MM.1S (cell line): ENCODE data around the gene ZNF41.

ENCODE experiments used
- DNase-seq: peaks from one replicate; pipeline ENCODE4 v3.0.0-alpha.2; 2015
- H2AFZ ChIP-seq: fragments of 300-600 bp; sonication (generic); 2 replicates; pipeline ENCODE4 v1.6.0; 2016; ENCODE audit warnings: antibody characterized with exemption, low read length
- H3F3A ChIP-seq: fragments of 300-600 bp; sonication (generic); 2 replicates; pipeline ENCODE4 v1.6.1; 2016; ENCODE audit warnings: mild to moderate bottlenecking, antibody characterized with exemption, low read length, moderate library complexity, mixed read lengths; ENCODE audit not compliant: insufficient read depth
- H3K27ac ChIP-seq: fragments of 300-600 bp; sonication (generic); 2 replicates; pipeline ENCODE4 v1.5.1; 2016; ENCODE audit warnings: mild to moderate bottlenecking, low read length
- H3K27me3 ChIP-seq: fragments of 300-600 bp; sonication (generic); replicated peaks from 2 replicates; pipeline ENCODE4 v1.6.0; 2016; ENCODE audit warnings: low read length; ENCODE audit not compliant: insufficient read depth
- H3K36me3 ChIP-seq: fragments of 300-600 bp; sonication (generic); replicated peaks from 2 replicates; pipeline ENCODE4 v1.6.1; 2016; ENCODE audit warnings: mild to moderate bottlenecking, low read length, mixed read lengths; ENCODE audit not compliant: insufficient read depth
- H3K4me1 ChIP-seq: fragments of 300-600 bp; sonication (generic); 2 replicates; pipeline ENCODE4 v1.6.1; 2016; ENCODE audit warnings: low read length, mixed read lengths
- H3K4me2 ChIP-seq: fragments of 300-600 bp; sonication (generic); 2 replicates; pipeline ENCODE4 v1.6.0; 2016; ENCODE audit warnings: low read depth, low read length
- H3K4me3 ChIP-seq: fragments of 300-600 bp; sonication (generic); 2 replicates; pipeline ENCODE4 v1.5.1; 2016; ENCODE audit warnings: low read length, mixed read lengths
- H3K79me2 ChIP-seq: fragments of 300-600 bp; sonication (generic); 2 replicates; pipeline ENCODE4 v1.6.1; 2016; ENCODE audit warnings: mixed run types, low read length, mixed read lengths
- H3K9ac ChIP-seq: fragments of 300-600 bp; sonication (generic); 2 replicates; pipeline ENCODE4 v1.6.1; 2016; ENCODE audit warnings: low read length, mixed read lengths
- H3K9me2 ChIP-seq: fragments of 300-600 bp; sonication (generic); replicated peaks from 2 replicates; pipeline ENCODE4 v1.6.1; 2016; ENCODE audit warnings: mild to moderate bottlenecking, low read length, mixed read lengths; ENCODE audit not compliant: insufficient read depth
- H3K9me3 ChIP-seq: fragments of 300-600 bp; sonication (generic); replicated peaks from 2 replicates; pipeline ENCODE4 v1.6.1; 2016; ENCODE audit warnings: mild to moderate bottlenecking, low read length, mixed read lengths; ENCODE audit not compliant: insufficient read depth
- H4K20me1 ChIP-seq: fragments of 300-600 bp; sonication (generic); 2 replicates; pipeline ENCODE4 v1.6.1; 2016; ENCODE audit warnings: mild to moderate bottlenecking, low read length, moderate library complexity, mixed read lengths; ENCODE audit not compliant: insufficient read depth
- EZH2 ChIP-seq: fragments of 300-600 bp; sonication (generic); optimal IDR thresholded peaks from 2 replicates; pipeline ENCODE3; 2017; ENCODE audit warnings: low read depth, mild to moderate bottlenecking, antibody characterized with exemption, low read length, mixed read lengths
- EZH2phosphoT487 ChIP-seq: fragments of 300-600 bp; sonication (generic); IDR thresholded peaks from 2 replicates; pipeline ENCODE4 v1.6.1; 2018; ENCODE audit warnings: antibody characterized with exemption, low read length
- TF ChIP-seq, protein P1 (sequence below): fragments of 300-600 bp; sonication (generic); IDR thresholded peaks from 2 replicates; pipeline ENCODE4 v1.5.1; 2016; ENCODE audit warnings: antibody characterized with exemption, low read length, mixed read lengths

The ZNF41 gene

DNA sequence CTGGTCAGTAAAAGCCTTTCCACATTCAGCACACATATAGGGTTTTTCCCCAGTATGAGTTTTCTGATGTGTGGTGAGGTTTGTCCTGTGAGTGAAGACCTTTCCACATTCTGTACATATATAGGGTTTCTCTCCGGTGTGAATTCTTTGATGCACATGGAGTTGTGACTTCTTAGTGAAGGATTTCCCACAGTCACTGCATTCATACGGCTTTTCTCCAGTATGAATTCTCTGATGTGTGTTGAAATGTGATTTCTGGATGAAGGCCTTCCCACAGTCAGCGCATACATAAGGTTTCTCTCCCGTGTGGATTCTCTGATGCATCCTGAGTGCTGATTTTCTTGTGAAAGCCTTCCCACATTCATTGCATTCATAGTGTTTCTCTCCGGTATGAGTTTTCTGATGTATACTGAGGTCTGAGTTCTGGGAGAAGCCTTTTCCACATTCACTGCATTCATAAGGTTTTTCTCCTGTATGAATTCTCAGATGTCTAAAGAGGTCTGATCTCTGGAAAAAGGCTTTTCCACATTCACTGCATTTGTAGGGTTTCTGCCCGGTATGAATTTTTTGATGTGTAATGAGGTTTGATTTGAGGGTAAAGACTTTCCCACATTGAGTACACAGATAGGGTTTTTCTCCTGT, 34.7 kb downstream of the ZNF41 start:
- Histone ChIP-seq H3K9me2 (no peaks in the 10 kb centered on the region), H3K4me2 (no peak overlapping the region), H3K4me1 (no peaks in the 10 kb centered on the region), H3K27ac (no peak overlapping the region), H3K27me3 (no peaks in the 10 kb centered on the region), H3F3A (no peaks in the 10 kb centered on the region), H3K79me2 (no peaks in the 10 kb centered on the region), H3K36me3 (no peaks in the 10 kb centered on the region; the same call in 1 of the 2 replicates), H3K4me3 (no peak overlapping the region), H3K9ac (no peak overlapping the region), H4K20me1 (no peaks in the 10 kb centered on the region), H3K9me3 (no peaks in the 10 kb centered on the region), H2AFZ (no peak overlapping the region)
- no peak for TF ChIP-seq EZH2phosphoT487
- TF ChIP-seq, protein P1, sequence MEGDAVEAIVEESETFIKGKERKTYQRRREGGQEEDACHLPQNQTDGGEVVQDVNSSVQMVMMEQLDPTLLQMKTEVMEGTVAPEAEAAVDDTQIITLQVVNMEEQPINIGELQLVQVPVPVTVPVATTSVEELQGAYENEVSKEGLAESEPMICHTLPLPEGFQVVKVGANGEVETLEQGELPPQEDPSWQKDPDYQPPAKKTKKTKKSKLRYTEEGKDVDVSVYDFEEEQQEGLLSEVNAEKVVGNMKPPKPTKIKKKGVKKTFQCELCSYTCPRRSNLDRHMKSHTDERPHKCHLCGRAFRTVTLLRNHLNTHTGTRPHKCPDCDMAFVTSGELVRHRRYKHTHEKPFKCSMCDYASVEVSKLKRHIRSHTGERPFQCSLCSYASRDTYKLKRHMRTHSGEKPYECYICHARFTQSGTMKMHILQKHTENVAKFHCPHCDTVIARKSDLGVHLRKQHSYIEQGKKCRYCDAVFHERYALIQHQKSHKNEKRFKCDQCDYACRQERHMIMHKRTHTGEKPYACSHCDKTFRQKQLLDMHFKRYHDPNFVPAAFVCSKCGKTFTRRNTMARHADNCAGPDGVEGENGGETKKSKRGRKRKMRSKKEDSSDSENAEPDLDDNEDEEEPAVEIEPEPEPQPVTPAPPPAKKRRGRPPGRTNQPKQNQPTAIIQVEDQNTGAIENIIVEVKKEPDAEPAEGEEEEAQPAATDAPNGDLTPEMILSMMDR: no peak
- no peak for TF ChIP-seq EZH2
- no peak for DNase-seq

- Histone ChIP-seq H3K4me2 (no peak overlapping the region), H3K27ac (no peak overlapping the region), H3K27me3 (no peaks in the 10 kb centered on the region), H3K4me3 (no peak overlapping the region), H2AFZ (no peak overlapping the region), H3K79me2 (no peaks in the 10 kb centered on the region), H4K20me1 (no peaks in the 10 kb centered on the region), H3K9me2 (no peaks in the 10 kb centered on the region), H3K9me3 (no peaks in the 10 kb centered on the region), H3F3A (no peaks in the 10 kb centered on the region), H3K36me3 (no peaks in the 10 kb centered on the region; the same call in 1 of the 2 replicates), H3K4me1 (no peaks in the 10 kb centered on the region), H3K9ac (no peak overlapping the region)
- no peak for DNase-seq
- no peak for TF ChIP-seq EZH2
- no peak for TF ChIP-seq EZH2phosphoT487
- TF ChIP-seq, protein P1: no peak
These were observed 35.4 kb downstream of the ZNF41 start for GRCh38 chrX:47447607-47448006.

- H3K27ac ChIP-seq: no peak overlapping the region
- no peaks in the 10 kb centered on the region for H3K79me2 ChIP-seq
- H3K9me3 ChIP-seq: no peaks in the 10 kb centered on the region
- no peak for DNase-seq
- H3K9me2 ChIP-seq: no peaks in the 10 kb centered on the region
- H3F3A ChIP-seq: no peaks in the 10 kb centered on the region
- no peaks in the 10 kb centered on the region; the same call in 1 of the 2 replicates for H3K36me3 ChIP-seq
- TF ChIP-seq, protein P1: no peak
- TF ChIP-seq EZH2 (no peak), EZH2phosphoT487 (no peak)
- no peaks in the 10 kb centered on the region for H4K20me1 ChIP-seq
- H3K4me1 ChIP-seq: no peaks in the 10 kb centered on the region
- H3K27me3 ChIP-seq: no peaks in the 10 kb centered on the region
- H3K4me3 ChIP-seq: no peak overlapping the region
- H2AFZ ChIP-seq: no peak overlapping the region
- no peak overlapping the region for H3K4me2 ChIP-seq
- no peak overlapping the region for H3K9ac ChIP-seq
These were observed 36.1 kb downstream of the ZNF41 start for GRCh38 chrX:47446971-47447370.
